ENCODE measurements around the gene CCDC171. TPM values are rescaled to one million over a fixed set of nuclear protein-coding genes. Genes with fewer than 3 reads are reported as not detected.

Gene CCDC171
- total RNA-seq, 1 experiment from 2014 or later = 2.6 TPM

DNA sequence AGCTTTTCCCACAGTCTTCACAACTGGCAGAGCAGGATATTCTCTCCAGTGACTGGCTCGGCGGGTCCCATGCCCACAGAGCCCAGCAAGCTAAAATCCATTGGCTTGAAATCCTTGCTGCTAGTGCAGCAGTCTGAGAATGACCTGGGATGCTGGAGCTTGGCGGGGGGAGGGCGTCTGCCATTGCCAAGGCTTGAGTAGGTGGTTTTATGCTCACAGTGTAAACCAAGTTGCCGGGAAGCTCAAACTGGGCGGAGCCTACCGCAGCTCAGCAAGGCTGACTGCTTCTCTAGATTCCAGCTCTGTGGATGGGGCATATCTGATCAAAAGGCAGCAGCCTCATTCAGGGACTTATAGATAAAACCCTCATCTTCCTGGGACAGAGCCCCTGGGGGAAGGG lies 194.1 kb downstream of the CCDC171 start:
- Histone ChIP-seq H3K79me2 (ENCODE audit: insufficient read depth, low read length) (no peaks in the 10 kb centered on the region), H2AFZ (ENCODE audit: low read depth, low read length, poor library complexity, severe bottlenecking) (no peak overlapping the region), H3K27me3 (ENCODE audit: insufficient read depth, low read length) (no peaks in the 10 kb centered on the region), H3K9ac (ENCODE audit: low read length) (no peak overlapping the region), H3K4me3 (replicated peaks in 1 of 2; ENCODE audit: low read depth in 1 of 2, low read length in 2 of 2) (no peak overlapping the region), H3K27ac (ENCODE audit: low read depth, low read length) (no peak overlapping the region), H3K4me1 (ENCODE audit: control insufficient read depth in 1 of 2, insufficient read depth in 2 of 2, low read length in 2 of 2) (no peaks in the 10 kb centered on the region), H3K9me3 (ENCODE audit: control insufficient read depth in 1 of 2, insufficient read depth in 1 of 2, low read depth in 1 of 2, low read length in 2 of 2) (no peaks in the 10 kb centered on the region), H3K9me2 (ENCODE audit: insufficient read depth) (no peaks in the 10 kb centered on the region), H4K20me1 (ENCODE audit: insufficient read depth) (no peaks in the 10 kb centered on the region), H3K36me3 (ENCODE audit: control insufficient read depth in 1 of 2, insufficient read depth in 2 of 2, low read length in 2 of 2) (no peaks in the 10 kb centered on the region), H3K4me2 (ENCODE audit: low read length) (no peak overlapping the region)
- DNase-seq (ENCODE audit: low read depth, low spot score) (no peak), ATAC-seq (no peak)
- BruUV-seq (replicated peaks) = no TSS peak
- TF ChIP-seq JUND (IDR thresholded peaks at IDR 0.05) (no peak), POLR2A (IDR thresholded peaks at IDR 0.05; ENCODE audit: borderline replicate concordance, extremely low read depth, insufficient read depth, insufficient read length) (no peak), EZH2 (IDR thresholded peaks at IDR 0.05) (no peak), SIN3A (IDR thresholded peaks at IDR 0.05; ENCODE audit: low read depth) (no peak), SRF (IDR thresholded peaks at IDR 0.05; ENCODE audit: low read depth) (no peak), FOSL1 (IDR thresholded peaks at IDR 0.05; ENCODE audit: low read depth) (no peak), ZFX (IDR thresholded peaks at IDR 0.05) (no peak), POLR2AphosphoS5 (IDR thresholded peaks at IDR 0.05; ENCODE audit: low read depth, low read length) (no peak), RAD21 (IDR thresholded peaks at IDR 0.05; ENCODE audit: low read depth) (no peak), ELF1 (IDR thresholded peaks at IDR 0.05; ENCODE audit: borderline replicate concordance, low read depth) (no peak), SP1 (IDR thresholded peaks at IDR 0.05; ENCODE audit: low read depth) (no peak), CBX3 (IDR thresholded peaks at IDR 0.05; ENCODE audit: low read depth) (no peak), ZNF274 (IDR thresholded peaks at IDR 0.05; ENCODE audit: low read depth, low read length) (no peak), TCF7L2 (IDR thresholded peaks at IDR 0.05; ENCODE audit: borderline replicate concordance, extremely low read depth, insufficient read depth, insufficient read length) (no peak), YY1 (IDR thresholded peaks at IDR 0.05; ENCODE audit: extremely low read depth, insufficient replicate concordance, low read depth, low read length) (no peak), CEBPB (IDR thresholded peaks at IDR 0.05; ENCODE audit: low read depth) (no peak)
- TF ChIP-seq, protein P1, sequence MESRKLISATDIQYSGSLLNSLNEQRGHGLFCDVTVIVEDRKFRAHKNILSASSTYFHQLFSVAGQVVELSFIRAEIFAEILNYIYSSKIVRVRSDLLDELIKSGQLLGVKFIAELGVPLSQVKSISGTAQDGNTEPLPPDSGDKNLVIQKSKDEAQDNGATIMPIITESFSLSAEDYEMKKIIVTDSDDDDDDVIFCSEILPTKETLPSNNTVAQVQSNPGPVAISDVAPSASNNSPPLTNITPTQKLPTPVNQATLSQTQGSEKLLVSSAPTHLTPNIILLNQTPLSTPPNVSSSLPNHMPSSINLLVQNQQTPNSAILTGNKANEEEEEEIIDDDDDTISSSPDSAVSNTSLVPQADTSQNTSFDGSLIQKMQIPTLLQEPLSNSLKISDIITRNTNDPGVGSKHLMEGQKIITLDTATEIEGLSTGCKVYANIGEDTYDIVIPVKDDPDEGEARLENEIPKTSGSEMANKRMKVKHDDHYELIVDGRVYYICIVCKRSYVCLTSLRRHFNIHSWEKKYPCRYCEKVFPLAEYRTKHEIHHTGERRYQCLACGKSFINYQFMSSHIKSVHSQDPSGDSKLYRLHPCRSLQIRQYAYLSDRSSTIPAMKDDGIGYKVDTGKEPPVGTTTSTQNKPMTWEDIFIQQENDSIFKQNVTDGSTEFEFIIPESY (IDR thresholded peaks at IDR 0.05; ENCODE audit: extremely low read depth, insufficient replicate concordance, low read length) = no peak
- TF ChIP-seq, protein P2, sequence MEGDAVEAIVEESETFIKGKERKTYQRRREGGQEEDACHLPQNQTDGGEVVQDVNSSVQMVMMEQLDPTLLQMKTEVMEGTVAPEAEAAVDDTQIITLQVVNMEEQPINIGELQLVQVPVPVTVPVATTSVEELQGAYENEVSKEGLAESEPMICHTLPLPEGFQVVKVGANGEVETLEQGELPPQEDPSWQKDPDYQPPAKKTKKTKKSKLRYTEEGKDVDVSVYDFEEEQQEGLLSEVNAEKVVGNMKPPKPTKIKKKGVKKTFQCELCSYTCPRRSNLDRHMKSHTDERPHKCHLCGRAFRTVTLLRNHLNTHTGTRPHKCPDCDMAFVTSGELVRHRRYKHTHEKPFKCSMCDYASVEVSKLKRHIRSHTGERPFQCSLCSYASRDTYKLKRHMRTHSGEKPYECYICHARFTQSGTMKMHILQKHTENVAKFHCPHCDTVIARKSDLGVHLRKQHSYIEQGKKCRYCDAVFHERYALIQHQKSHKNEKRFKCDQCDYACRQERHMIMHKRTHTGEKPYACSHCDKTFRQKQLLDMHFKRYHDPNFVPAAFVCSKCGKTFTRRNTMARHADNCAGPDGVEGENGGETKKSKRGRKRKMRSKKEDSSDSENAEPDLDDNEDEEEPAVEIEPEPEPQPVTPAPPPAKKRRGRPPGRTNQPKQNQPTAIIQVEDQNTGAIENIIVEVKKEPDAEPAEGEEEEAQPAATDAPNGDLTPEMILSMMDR (IDR thresholded peaks at IDR 0.05 in 2 of 3, conservative IDR thresholded peaks at IDR 0.05 in 1 of 3; ENCODE audit: borderline replicate concordance in 1 of 3, insufficient read depth in 1 of 3, low read depth in 2 of 3, low read length in 2 of 3) = no peak
- TF ChIP-seq, protein P3, sequence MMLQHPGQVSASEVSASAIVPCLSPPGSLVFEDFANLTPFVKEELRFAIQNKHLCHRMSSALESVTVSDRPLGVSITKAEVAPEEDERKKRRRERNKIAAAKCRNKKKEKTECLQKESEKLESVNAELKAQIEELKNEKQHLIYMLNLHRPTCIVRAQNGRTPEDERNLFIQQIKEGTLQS (IDR thresholded peaks at IDR 0.05) = no peak
- TF ChIP-seq, protein P4, sequence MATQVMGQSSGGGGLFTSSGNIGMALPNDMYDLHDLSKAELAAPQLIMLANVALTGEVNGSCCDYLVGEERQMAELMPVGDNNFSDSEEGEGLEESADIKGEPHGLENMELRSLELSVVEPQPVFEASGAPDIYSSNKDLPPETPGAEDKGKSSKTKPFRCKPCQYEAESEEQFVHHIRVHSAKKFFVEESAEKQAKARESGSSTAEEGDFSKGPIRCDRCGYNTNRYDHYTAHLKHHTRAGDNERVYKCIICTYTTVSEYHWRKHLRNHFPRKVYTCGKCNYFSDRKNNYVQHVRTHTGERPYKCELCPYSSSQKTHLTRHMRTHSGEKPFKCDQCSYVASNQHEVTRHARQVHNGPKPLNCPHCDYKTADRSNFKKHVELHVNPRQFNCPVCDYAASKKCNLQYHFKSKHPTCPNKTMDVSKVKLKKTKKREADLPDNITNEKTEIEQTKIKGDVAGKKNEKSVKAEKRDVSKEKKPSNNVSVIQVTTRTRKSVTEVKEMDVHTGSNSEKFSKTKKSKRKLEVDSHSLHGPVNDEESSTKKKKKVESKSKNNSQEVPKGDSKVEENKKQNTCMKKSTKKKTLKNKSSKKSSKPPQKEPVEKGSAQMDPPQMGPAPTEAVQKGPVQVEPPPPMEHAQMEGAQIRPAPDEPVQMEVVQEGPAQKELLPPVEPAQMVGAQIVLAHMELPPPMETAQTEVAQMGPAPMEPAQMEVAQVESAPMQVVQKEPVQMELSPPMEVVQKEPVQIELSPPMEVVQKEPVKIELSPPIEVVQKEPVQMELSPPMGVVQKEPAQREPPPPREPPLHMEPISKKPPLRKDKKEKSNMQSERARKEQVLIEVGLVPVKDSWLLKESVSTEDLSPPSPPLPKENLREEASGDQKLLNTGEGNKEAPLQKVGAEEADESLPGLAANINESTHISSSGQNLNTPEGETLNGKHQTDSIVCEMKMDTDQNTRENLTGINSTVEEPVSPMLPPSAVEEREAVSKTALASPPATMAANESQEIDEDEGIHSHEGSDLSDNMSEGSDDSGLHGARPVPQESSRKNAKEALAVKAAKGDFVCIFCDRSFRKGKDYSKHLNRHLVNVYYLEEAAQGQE (IDR thresholded peaks at IDR 0.05; ENCODE audit: low read depth) = no peak
- POLR2A ChIA-PET = no interaction called here
- CTCF ChIA-PET = no interaction called here
- intact Hi-C loops (cut with micrococcal nuclease) = no loop called here
- RAD21 ChIA-PET (ENCODE audit: low non-redundant PET in 1 of 2, low total read pairs in 2 of 2, uncharacterized antibody in 2 of 2, unreplicated experiment in 2 of 2) = no interaction called here
